NT2/D1 (cell line): ENCODE results near the gene LSP1.

ENCODE experiments used
- SUZ12 ChIP-seq: IDR thresholded peaks from 2 replicates; pipeline ENCODE4 v1.6.1; 2011; ENCODE audit not compliant: insufficient read length, insufficient read depth; ENCODE audit errors: extremely low read depth
- YY1 ChIP-seq: IDR thresholded peaks from 2 replicates; pipeline ENCODE4 v1.6.1; 2011; ENCODE audit not compliant: insufficient read length, insufficient read depth
- ZNF274 ChIP-seq: IDR thresholded peaks from 2 replicates; pipeline ENCODE4 v1.6.1; 2011; ENCODE audit warnings: mild to moderate bottlenecking, low read depth, low read length

- TF ChIP-seq ZNF274, result no peak
- no peak for TF ChIP-seq SUZ12
- no peak for TF ChIP-seq YY1
These were observed 39.7 kb downstream of the LSP1 start for GRCh38 chr11:1892558-1892957.
